Measurements from ENCODE around the gene ZNF248. TPM values are rescaled to one million over a fixed set of nuclear protein-coding genes. Genes with fewer than 3 reads are reported as not detected.

Gene ZNF248
- total and polyA plus RNA-seq, 2 donors (not counting 1 experiment from before 2014, with no cell fraction given) = 8.6 to 19.5 TPM

GRCh38 chr10:37872283-37872682, 14.9 kb upstream of the ZNF248 start:
- H3K4me3 Mint-ChIP-seq = no peak overlapping the region
- ChIA-PET CTCF (no interaction called here), POLR2A (no interaction called here)
- H3K9me3 Mint-ChIP-seq (ENCODE audit: insufficient read depth) = no peaks in the 10 kb centered on the region
- intact Hi-C loops (cut with micrococcal nuclease) = no loop called here
- 80% methylated on average over 1 of the region's 5 CpGs for WGBS (ENCODE audit: insufficient coverage)
- DNase-seq = no peak
- no peak overlapping the region for H3K4me3 ChIP-seq (ENCODE audit: control extremely low read depth in 1 of 5, extremely low read depth in 1 of 5, insufficient read depth in 1 of 5, low read depth in 2 of 5, low read length in 4 of 5)
- no peak overlapping the region for H3K27ac Mint-ChIP-seq
- H3K27me3 Mint-ChIP-seq = no peaks in the 10 kb centered on the region
- ATAC-seq (ENCODE audit: low read depth) = no peak
- no peaks in the 10 kb centered on the region for H3K4me1 ChIP-seq (ENCODE audit: control insufficient read depth in 2 of 2, insufficient read depth in 2 of 2, low read length in 2 of 2)
- no peaks in the 10 kb centered on the region for H3K9me3 ChIP-seq (ENCODE audit: control extremely low read depth in 1 of 3, control insufficient read depth in 2 of 3, insufficient read depth in 1 of 3, low read length in 2 of 3)
- H3K27me3 ChIP-seq (replicated peaks in 1 of 4; ENCODE audit: control extremely low read depth in 1 of 4, control insufficient read depth in 3 of 4, insufficient read depth in 4 of 4, low read length in 3 of 4) = no peaks in the 10 kb centered on the region
- no peaks in the 10 kb centered on the region for H4K20me1 ChIP-seq (ENCODE audit: control insufficient read depth, insufficient read depth, low read length, poor library complexity, severe bottlenecking)
- no peaks in the 10 kb centered on the region for H3K4me1 Mint-ChIP-seq
- H3K27ac ChIP-seq (ENCODE audit: low read length in 2 of 2) = no peak overlapping the region
- no peak overlapping the region for H3K9ac ChIP-seq (ENCODE audit: low read length)
- no peaks in the 10 kb centered on the region for H3K79me2 ChIP-seq (ENCODE audit: control insufficient read depth, insufficient read depth, low read length)
- no peak for TF ChIP-seq CTCF (IDR thresholded peaks at IDR 0.05)
- no peak for TF ChIP-seq EZH2 (IDR thresholded peaks at IDR 0.05; ENCODE audit: borderline replicate concordance, insufficient read depth, low read depth, low read length, poor library complexity, severe bottlenecking)
- no peaks in the 10 kb centered on the region for H3K36me3 ChIP-seq (replicated peaks in 1 of 2; ENCODE audit: control extremely low read depth in 1 of 2, control insufficient read depth in 1 of 2, extremely low read depth in 1 of 2, insufficient read depth in 2 of 2, low read length in 1 of 2)
- H2AFZ ChIP-seq (ENCODE audit: insufficient read depth, low read depth, low read length, poor library complexity, severe bottlenecking) = no peak overlapping the region
- no peak overlapping the region for H3K4me2 ChIP-seq (replicated peaks; ENCODE audit: low read depth, low read length, poor library complexity, severe bottlenecking)

- no peaks in the 10 kb centered on the region for H3K27me3 Mint-ChIP-seq
- intact Hi-C loops (cut with micrococcal nuclease) = no loop called here
- WGBS (ENCODE audit: insufficient coverage) = 87% methylated on average over 3 of the region's 7 CpGs
- Histone ChIP-seq H3K27ac (ENCODE audit: low read length in 2 of 2) (no peak overlapping the region), H4K20me1 (ENCODE audit: control insufficient read depth, insufficient read depth, low read length, poor library complexity, severe bottlenecking) (no peaks in the 10 kb centered on the region), H3K9me3 (ENCODE audit: control extremely low read depth in 1 of 3, control insufficient read depth in 2 of 3, insufficient read depth in 1 of 3, low read length in 2 of 3) (no peaks in the 10 kb centered on the region), H3K4me3 (ENCODE audit: control extremely low read depth in 1 of 5, extremely low read depth in 1 of 5, insufficient read depth in 1 of 5, low read depth in 2 of 5, low read length in 4 of 5) (no peak overlapping the region), H3K79me2 (ENCODE audit: control insufficient read depth, insufficient read depth, low read length) (no peaks in the 10 kb centered on the region), H3K4me1 (ENCODE audit: control insufficient read depth in 2 of 2, insufficient read depth in 2 of 2, low read length in 2 of 2) (no peaks in the 10 kb centered on the region), H3K9ac (ENCODE audit: low read length) (no peak overlapping the region), H3K4me2 (replicated peaks; ENCODE audit: low read depth, low read length, poor library complexity, severe bottlenecking) (no peak overlapping the region), H3K36me3 (replicated peaks in 1 of 2; ENCODE audit: control extremely low read depth in 1 of 2, control insufficient read depth in 1 of 2, extremely low read depth in 1 of 2, insufficient read depth in 2 of 2, low read length in 1 of 2) (no peaks in the 10 kb centered on the region), H2AFZ (ENCODE audit: insufficient read depth, low read depth, low read length, poor library complexity, severe bottlenecking) (no peak overlapping the region), H3K27me3 (replicated peaks in 1 of 4; ENCODE audit: control extremely low read depth in 1 of 4, control insufficient read depth in 3 of 4, insufficient read depth in 4 of 4, low read length in 3 of 4) (no peaks in the 10 kb centered on the region)
- peaks cover 2% of the 10 kb centered on the region for H3K4me1 Mint-ChIP-seq
- H3K27ac Mint-ChIP-seq = no peak overlapping the region
- no peaks in the 10 kb centered on the region for H3K9me3 Mint-ChIP-seq (ENCODE audit: insufficient read depth)
- ATAC-seq (ENCODE audit: low read depth) (no peak), DNase-seq (no peak)
- ChIA-PET POLR2A (no interaction called here), CTCF (no interaction called here)
- H3K4me3 Mint-ChIP-seq = no peak overlapping the region
- TF ChIP-seq EZH2 (IDR thresholded peaks at IDR 0.05; ENCODE audit: borderline replicate concordance, insufficient read depth, low read depth, low read length, poor library complexity, severe bottlenecking) = no peak
- TF ChIP-seq CTCF (IDR thresholded peaks at IDR 0.05) = no peak
Measured at GRCh38 chr10:37871568-37872251, 14.3 kb upstream of the ZNF248 start.

Measured in B cell (primary cell).